ENCODE results near the gene MLLT10.

MLLT10 gene

GRCh38 chr10:21750424-21750823, 216.4 kb downstream of the MLLT10 start:
- DNase-seq, result no peak
- Mint-ChIP-seq H3K36me3 (peaks cover 14% of the 10 kb centered on the region), H3K27ac (no peak overlapping the region), H3K27me3 (no peaks in the 10 kb centered on the region), H3K4me3 (no peak overlapping the region), H3K4me1 (peaks cover 16% of the 10 kb centered on the region), H3K9me3 (no peaks in the 10 kb centered on the region)
- CTCF ChIA-PET, result no interaction called here

DNA sequence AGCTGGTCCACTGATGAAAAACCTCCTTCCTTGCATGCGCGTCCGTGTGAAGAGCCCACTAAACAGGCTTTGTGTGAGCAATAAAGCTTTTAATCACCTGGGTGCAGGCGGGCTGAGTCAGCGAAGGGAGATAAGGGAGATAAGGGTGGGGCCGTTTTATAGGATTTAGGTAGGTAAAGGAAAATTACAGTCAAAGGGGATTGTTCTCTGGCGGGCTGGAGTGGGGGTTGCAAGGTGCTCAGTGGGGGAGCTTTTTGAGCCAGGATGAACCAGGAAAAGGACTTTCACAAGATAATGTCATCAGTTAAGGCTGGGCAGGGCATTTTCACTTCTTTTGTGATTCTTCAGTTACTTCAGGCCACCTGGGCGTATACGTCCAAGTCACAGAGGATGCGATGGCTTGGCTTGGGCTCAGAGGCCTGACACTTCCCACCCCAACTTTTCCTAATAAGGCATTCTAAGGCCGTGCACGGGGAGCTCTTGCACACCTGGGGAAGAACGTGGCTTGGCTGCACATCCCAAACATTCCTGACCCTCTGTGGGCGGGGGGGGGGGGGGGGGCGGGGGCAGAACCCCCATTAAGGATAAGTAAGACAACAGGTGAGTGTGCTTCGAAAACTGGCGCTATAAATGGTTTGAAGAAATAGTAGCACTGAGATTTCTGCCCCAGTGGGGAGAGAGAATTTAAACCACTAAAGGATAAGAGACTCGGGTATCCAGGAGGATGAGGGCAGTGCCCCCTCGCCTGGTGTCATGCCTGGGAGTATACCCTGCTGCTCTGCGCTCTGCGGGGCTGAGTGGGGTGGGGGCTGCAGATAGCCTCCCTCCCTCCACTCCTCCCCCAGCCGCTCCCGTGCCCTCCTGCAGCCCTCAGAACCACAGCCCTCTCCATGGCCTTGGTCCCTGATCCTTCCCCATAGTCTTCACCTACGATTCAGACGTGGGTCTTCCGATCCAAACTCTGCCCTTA, 217.6 kb downstream of the MLLT10 start:
- H3K27ac Mint-ChIP-seq, result no peak overlapping the region
- H3K4me1 Mint-ChIP-seq, result peaks cover 6% of the 10 kb centered on the region
- no peak overlapping the region for H3K4me3 Mint-ChIP-seq
- no peak for DNase-seq
- H3K36me3 Mint-ChIP-seq, result peaks cover 9% of the 10 kb centered on the region
- no peaks in the 10 kb centered on the region for H3K9me3 Mint-ChIP-seq
- no peaks in the 10 kb centered on the region for H3K27me3 Mint-ChIP-seq
- CTCF ChIA-PET, result no interaction called here

GRCh38 chr10:21753497-21754270, 219.7 kb downstream of the MLLT10 start:
- Mint-ChIP-seq H3K27ac (no peak overlapping the region), H3K4me3 (no peak overlapping the region), H3K4me1 (no peaks in the 10 kb centered on the region), H3K36me3 (no peaks in the 10 kb centered on the region), H3K9me3 (no peaks in the 10 kb centered on the region), H3K27me3 (no peaks in the 10 kb centered on the region)
- CTCF ChIA-PET, result no interaction called here
- no peak for DNase-seq

DNA sequence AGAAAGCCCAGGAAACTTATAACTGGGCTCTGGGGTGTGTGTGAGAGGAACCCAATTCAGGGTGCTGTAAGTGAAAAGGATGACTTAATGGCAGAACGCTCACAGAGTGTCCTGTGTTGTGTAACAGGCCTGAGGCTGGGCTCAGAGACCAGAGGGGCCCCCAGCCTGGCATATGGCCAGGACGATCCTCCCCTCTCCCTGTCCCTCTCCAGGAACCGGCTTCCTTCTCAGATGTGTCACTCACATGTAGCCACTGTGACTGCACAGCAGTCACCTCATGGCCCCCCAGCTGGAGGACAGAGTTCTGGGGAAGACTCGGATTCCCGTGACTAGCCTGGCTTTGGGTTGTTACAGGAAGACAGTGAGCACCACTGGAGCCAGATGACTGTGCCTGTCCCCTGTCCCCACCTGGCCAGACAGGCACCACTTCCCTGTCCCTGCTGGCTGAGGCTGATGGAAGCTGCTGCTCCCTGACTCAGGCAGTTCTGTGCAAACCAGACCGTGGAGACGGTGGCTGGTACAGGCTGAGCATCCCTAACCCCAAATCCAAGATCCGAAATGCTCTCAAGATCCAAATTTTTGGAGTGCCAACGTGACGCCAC, 220.5 kb downstream of the MLLT10 start:
- CTCF ChIA-PET, result no interaction called here
- no peak for DNase-seq

DNA sequence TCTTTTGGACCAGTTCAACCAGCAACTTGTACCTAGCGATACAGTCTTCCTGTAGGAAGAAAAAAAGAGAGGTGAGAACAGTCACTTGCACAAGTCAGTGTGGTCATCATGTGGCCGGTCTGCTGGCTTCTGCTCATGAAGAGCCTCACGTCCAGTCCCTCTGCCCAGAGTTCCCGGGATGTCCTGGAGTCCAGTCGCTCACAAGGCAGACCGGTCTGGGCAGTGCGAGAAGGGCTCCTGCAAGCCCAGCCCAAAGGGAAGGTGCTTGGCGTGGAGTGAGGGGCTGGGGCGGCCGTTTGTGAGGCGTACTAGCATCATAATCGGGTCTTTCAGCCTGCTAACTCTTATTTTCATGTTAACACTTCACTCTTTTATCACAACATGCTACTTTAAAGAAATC, 222.7 kb downstream of the MLLT10 start:
- H3K9me3 Mint-ChIP-seq, result no peaks in the 10 kb centered on the region
- H3K4me3 Mint-ChIP-seq, result no peak overlapping the region
- CTCF ChIA-PET, result interaction anchor here (0.6 kb wide), 1 partner anchor 256 kb away, joined by 3 read pairs; no protein-coding TSS in a partner anchor
- no peaks in the 10 kb centered on the region for H3K4me1 Mint-ChIP-seq
- H3K27ac Mint-ChIP-seq, result no peak overlapping the region
- DNase-seq, result no peak
- no peaks in the 10 kb centered on the region for H3K27me3 Mint-ChIP-seq
- H3K36me3 Mint-ChIP-seq, result peaks cover 2% of the 10 kb centered on the region

More for the DNA sequence above, 220.5 kb downstream of the MLLT10 start:
- no peaks in the 10 kb centered on the region for H3K4me1 Mint-ChIP-seq
- no peaks in the 10 kb centered on the region for H3K27me3 Mint-ChIP-seq
- H3K36me3 Mint-ChIP-seq, result no peaks in the 10 kb centered on the region
- H3K27ac Mint-ChIP-seq, result no peak overlapping the region
- no peak overlapping the region for H3K4me3 Mint-ChIP-seq
- H3K9me3 Mint-ChIP-seq, result no peaks in the 10 kb centered on the region

- Mint-ChIP-seq H3K27ac (no peak overlapping the region), H3K9me3 (no peaks in the 10 kb centered on the region), H3K4me3 (no peak overlapping the region), H3K27me3 (no peaks in the 10 kb centered on the region), H3K4me1 (no peaks in the 10 kb centered on the region), H3K36me3 (peaks cover 2% of the 10 kb centered on the region)
- no peak for DNase-seq
- CTCF ChIA-PET, result interaction anchor here (0.6 to 1.3 kb wide), 2 partner anchors 25 to 256 kb away, joined by 3 to 4 read pairs; no protein-coding TSS in a partner anchor
These were observed 223.3 kb downstream of the MLLT10 start for GRCh38 chr10:21757185-21757901.

DNA sequence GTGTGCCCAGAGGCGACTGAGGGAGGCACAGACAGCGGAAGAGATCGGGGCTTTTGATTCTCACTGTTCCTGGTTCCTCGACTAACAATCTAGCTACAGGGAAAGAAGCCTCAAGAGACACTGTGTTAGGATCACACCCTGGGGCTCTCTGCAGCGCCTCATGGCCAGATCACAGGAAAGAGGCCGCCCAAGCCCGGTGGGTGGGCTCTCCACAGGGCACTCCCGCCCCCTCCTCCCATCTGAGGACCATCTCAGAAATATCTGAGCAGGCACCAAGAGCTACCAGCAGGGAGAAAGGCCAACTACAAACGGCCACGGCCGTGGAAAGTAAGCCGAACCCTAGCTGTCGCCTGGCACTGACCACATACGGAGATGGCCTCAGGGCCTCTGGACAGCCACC, 224.2 kb downstream of the MLLT10 start:
- Mint-ChIP-seq H3K36me3 (peaks cover 2% of the 10 kb centered on the region), H3K4me3 (no peak overlapping the region), H3K27me3 (no peaks in the 10 kb centered on the region), H3K4me1 (peaks cover under 1% of the 10 kb centered on the region), H3K9me3 (no peaks in the 10 kb centered on the region), H3K27ac (no peak overlapping the region)
- CTCF ChIA-PET, result interaction anchor here (1.3 kb wide), 1 partner anchor 26 kb away, joined by 4 read pairs; no protein-coding TSS in a partner anchor
- DNase-seq, result no peak

DNA sequence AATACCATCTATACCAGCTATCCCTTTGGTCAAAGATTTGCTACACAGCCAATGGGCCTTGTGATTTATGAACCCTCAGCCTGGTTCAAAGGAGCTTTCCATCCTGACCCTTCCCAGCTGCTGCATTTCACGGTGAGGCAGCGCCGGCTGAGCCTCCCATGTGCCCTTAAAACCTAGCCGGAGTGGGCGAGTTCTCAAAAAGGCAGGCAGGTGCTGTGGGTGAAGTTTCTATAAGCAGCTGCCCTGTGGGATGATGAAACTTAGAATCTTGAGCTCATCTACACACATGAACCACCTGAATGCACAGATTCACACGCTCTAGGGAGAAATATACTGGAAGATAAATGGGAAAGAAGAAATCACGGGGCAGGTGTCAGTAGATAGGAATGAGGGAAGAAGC, 224.7 kb downstream of the MLLT10 start:
- Mint-ChIP-seq H3K27me3 (no peaks in the 10 kb centered on the region), H3K9me3 (no peaks in the 10 kb centered on the region), H3K4me3 (no peak overlapping the region), H3K36me3 (peaks cover 5% of the 10 kb centered on the region), H3K27ac (no peak overlapping the region), H3K4me1 (peaks cover 4% of the 10 kb centered on the region)
- DNase-seq, result no peak
- CTCF ChIA-PET, result no interaction called here

DNA sequence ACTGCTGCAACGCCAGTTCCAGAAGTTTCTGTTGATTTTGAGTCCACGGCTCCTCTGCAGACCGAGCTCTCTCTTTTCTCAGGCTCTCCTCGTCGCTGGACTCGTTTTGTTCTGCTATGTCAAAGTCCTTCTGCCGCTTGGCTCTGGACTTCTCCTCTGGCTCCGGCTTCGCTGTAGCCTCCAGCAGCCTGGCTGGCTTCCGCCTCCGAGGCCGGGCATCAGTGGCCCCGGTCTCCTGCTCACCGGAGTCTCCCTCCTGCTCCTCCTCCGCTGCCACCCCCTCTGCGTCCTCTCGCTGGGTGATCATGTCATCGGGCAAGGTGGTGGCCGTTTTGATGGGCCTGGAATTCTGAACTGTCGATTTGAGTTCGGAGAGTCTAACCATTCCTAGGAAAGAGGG, 225.2 kb downstream of the MLLT10 start:
- Mint-ChIP-seq H3K4me1 (peaks cover 9% of the 10 kb centered on the region), H3K27ac (no peak overlapping the region), H3K36me3 (peaks cover 8% of the 10 kb centered on the region), H3K9me3 (no peaks in the 10 kb centered on the region), H3K4me3 (no peak overlapping the region), H3K27me3 (no peaks in the 10 kb centered on the region)
- CTCF ChIA-PET, result no interaction called here
- DNase-seq, result no peak

GRCh38 chr10:21760332-21760731, 226.3 kb downstream of the MLLT10 start:
- no peak overlapping the region for H3K27ac Mint-ChIP-seq
- no peak for DNase-seq
- no peaks in the 10 kb centered on the region for H3K9me3 Mint-ChIP-seq
- H3K27me3 Mint-ChIP-seq, result no peaks in the 10 kb centered on the region
- CTCF ChIA-PET, result no interaction called here
- no peak overlapping the region for H3K4me3 Mint-ChIP-seq
- H3K36me3 Mint-ChIP-seq, result peaks cover 10% of the 10 kb centered on the region
- H3K4me1 Mint-ChIP-seq, result peaks cover 17% of the 10 kb centered on the region

DNA sequence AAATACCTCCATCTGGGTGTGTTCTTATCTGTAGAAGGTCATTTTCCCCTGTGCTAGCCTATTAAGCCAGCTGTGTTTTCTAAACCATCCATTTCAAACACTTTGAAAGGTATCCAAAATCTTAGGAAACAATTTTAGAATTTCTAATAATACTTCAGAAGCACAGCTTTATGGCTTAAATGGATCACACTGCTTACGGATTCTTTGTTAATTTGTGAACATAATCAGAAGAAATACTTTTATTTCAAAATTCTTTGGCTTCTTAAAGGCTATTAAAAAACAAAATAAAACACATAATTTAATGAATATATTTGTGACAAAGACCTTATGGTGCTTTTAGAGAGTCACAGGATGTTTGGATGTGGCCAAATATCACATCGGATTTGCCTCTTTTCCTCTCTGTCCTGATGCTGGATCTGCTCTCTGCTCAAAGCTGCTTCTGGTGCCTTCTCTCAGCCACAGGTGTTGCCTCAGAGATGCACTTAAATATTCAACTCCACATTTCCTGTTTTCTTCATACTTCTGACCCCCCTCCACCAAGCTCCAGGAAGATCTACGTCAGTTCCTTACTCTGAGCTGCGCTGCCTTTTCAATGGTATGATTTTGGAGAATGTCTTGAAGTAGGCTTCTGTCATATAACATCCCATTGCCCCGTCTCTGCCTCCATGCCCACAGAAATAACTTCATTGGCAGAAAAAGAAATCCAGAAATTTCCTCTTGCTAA, 230.6 kb downstream of the MLLT10 start:
- Mint-ChIP-seq H3K27ac (peak overlapping the region; percentile 80), H3K4me3 (peak overlapping the region; percentile 0), H3K36me3 (peaks cover 11% of the 10 kb centered on the region), H3K9me3 (no peaks in the 10 kb centered on the region), H3K27me3 (no peaks in the 10 kb centered on the region), H3K4me1 (peaks cover 23% of the 10 kb centered on the region)
- CTCF ChIA-PET, result interaction anchor here (0.6 kb wide), 1 partner anchor 43 kb away, joined by 3 read pairs; no protein-coding TSS in a partner anchor
- DNase-seq, result peak; percentile 60

GRCh38 chr10:21769041-21769440, 235.0 kb downstream of the MLLT10 start:
- Mint-ChIP-seq H3K36me3 (peaks cover 12% of the 10 kb centered on the region), H3K4me3 (no peak overlapping the region)
- CTCF ChIA-PET, result no interaction called here

GRCh38 chr10:21771219-21771618, 237.2 kb downstream of the MLLT10 start:
- no peak overlapping the region for H3K4me3 Mint-ChIP-seq

More at GRCh38 chr10:21769041-21769440, 235.0 kb downstream of the MLLT10 start:
- Mint-ChIP-seq H3K27me3 (no peaks in the 10 kb centered on the region), H3K9me3 (peaks cover 10% of the 10 kb centered on the region), H3K27ac (no peak overlapping the region), H3K4me1 (peaks cover 24% of the 10 kb centered on the region)
- no peak for DNase-seq

More at GRCh38 chr10:21771219-21771618, 237.2 kb downstream of the MLLT10 start:
- Mint-ChIP-seq H3K36me3 (peaks cover 11% of the 10 kb centered on the region), H3K4me1 (peaks cover 9% of the 10 kb centered on the region), H3K27ac (no peak overlapping the region), H3K27me3 (no peaks in the 10 kb centered on the region), H3K9me3 (peaks cover 11% of the 10 kb centered on the region)
- DNase-seq, result no peak
- CTCF ChIA-PET, result no interaction called here

Measured in activated naive CD4-positive, alpha-beta T cell treated with anti-CD3 and anti-CD28 coated beads, Interleukin-2, amount 10 ng/mL, durations not matched to agents 7 days and 5 days (primary cell).